ENCODE measurements around the gene KCNQ1. TPM values are rescaled to one million over a fixed set of nuclear protein-coding genes. Genes with fewer than 3 reads are reported as not detected.

Gene KCNQ1
- total RNA-seq, 1 experiment from 2014 or later, result not detected

- H3K9me2 ChIP-seq (ENCODE audit: insufficient read depth), result no peaks in the 10 kb centered on the region
- H3K9me3 ChIP-seq (ENCODE audit: insufficient read depth, low read depth), result no peaks in the 10 kb centered on the region
- H3K79me2 ChIP-seq (ENCODE audit: low read depth), result no peaks in the 10 kb centered on the region
- no peak for DNase-seq
- ChIA-PET POLR2A (ENCODE audit: unreplicated experiment) (no interaction called here), CTCF (no interaction called here)
- H3K4me2 ChIP-seq, result no peak overlapping the region
- no peak for TF ChIP-seq EZH2 (IDR thresholded peaks at IDR 0.05; ENCODE audit: low read depth)
- TF ChIP-seq, protein P1, sequence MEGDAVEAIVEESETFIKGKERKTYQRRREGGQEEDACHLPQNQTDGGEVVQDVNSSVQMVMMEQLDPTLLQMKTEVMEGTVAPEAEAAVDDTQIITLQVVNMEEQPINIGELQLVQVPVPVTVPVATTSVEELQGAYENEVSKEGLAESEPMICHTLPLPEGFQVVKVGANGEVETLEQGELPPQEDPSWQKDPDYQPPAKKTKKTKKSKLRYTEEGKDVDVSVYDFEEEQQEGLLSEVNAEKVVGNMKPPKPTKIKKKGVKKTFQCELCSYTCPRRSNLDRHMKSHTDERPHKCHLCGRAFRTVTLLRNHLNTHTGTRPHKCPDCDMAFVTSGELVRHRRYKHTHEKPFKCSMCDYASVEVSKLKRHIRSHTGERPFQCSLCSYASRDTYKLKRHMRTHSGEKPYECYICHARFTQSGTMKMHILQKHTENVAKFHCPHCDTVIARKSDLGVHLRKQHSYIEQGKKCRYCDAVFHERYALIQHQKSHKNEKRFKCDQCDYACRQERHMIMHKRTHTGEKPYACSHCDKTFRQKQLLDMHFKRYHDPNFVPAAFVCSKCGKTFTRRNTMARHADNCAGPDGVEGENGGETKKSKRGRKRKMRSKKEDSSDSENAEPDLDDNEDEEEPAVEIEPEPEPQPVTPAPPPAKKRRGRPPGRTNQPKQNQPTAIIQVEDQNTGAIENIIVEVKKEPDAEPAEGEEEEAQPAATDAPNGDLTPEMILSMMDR (conservative IDR thresholded peaks at IDR 0.05), result no peak
- intact Hi-C loops (cut with micrococcal nuclease; ENCODE audit: unreplicated experiment), result no loop called here
- no TSS peak for BruUV-seq (replicated peaks)
- no peaks in the 10 kb centered on the region for H4K20me1 ChIP-seq (ENCODE audit: insufficient read depth)
- no peak overlapping the region for H3K27ac ChIP-seq
- peaks cover 46% of the 10 kb centered on the region for H3K27me3 ChIP-seq (ENCODE audit: insufficient read depth, low read depth)
- no peak overlapping the region for H3K4me3 ChIP-seq
- H3K4me1 ChIP-seq (replicated peaks; ENCODE audit: insufficient read depth), result no peaks in the 10 kb centered on the region
- no peaks in the 10 kb centered on the region for H3F3A ChIP-seq (ENCODE audit: insufficient read depth, low read depth)
- no peaks in the 10 kb centered on the region for H3K36me3 ChIP-seq (ENCODE audit: low read depth)
- no peak overlapping the region for H2AFZ ChIP-seq
Measured at GRCh38 chr11:2482204-2482603, 37.4 kb downstream of the KCNQ1 start.

GRCh38 chr11:2482745-2483144 lies 37.9 kb downstream of the KCNQ1 start:
- H3K79me2 ChIP-seq (ENCODE audit: low read depth), result no peaks in the 10 kb centered on the region
- intact Hi-C loops (cut with micrococcal nuclease; ENCODE audit: unreplicated experiment), result no loop called here
- H3K27ac ChIP-seq, result no peak overlapping the region
- DNase-seq, result no peak
- peaks cover 46% of the 10 kb centered on the region for H3K27me3 ChIP-seq (ENCODE audit: insufficient read depth, low read depth)
- H3K9me2 ChIP-seq (ENCODE audit: insufficient read depth), result no peaks in the 10 kb centered on the region
- no peaks in the 10 kb centered on the region for H3K36me3 ChIP-seq (ENCODE audit: low read depth)
- TF ChIP-seq, protein P1 (conservative IDR thresholded peaks at IDR 0.05), result no peak
- no peak for TF ChIP-seq EZH2 (IDR thresholded peaks at IDR 0.05; ENCODE audit: low read depth)
- no TSS peak for BruUV-seq (replicated peaks)
- no peaks in the 10 kb centered on the region for H3K9me3 ChIP-seq (ENCODE audit: insufficient read depth, low read depth)
- H3F3A ChIP-seq (ENCODE audit: insufficient read depth, low read depth), result no peaks in the 10 kb centered on the region
- no peaks in the 10 kb centered on the region for H3K4me1 ChIP-seq (replicated peaks; ENCODE audit: insufficient read depth)
- ChIA-PET POLR2A (ENCODE audit: unreplicated experiment) (no interaction called here), CTCF (no interaction called here)
- H3K4me2 ChIP-seq, result no peak overlapping the region
- no peak overlapping the region for H2AFZ ChIP-seq
- no peak overlapping the region for H3K4me3 ChIP-seq
- H4K20me1 ChIP-seq (ENCODE audit: insufficient read depth), result no peaks in the 10 kb centered on the region

DNA sequence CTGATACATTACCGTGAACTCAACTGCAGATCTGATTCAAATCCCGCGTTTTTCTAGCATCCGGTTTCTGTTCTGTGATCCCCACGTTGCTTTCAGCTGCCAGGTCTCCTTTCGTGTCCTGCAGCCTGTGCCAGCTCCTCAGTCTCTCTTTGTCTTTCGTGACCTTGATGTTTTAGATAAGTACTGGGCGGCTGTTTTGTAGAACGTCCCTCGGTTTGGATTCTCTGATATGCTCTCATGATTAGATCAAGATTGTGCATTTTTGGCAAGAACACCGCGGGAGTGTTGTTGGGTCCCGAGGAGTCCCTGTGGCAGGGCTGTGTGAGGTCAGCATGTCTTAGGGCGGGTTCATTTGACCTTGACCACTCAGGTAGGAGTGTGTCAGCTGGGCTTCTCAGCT lies 38.6 kb downstream of the KCNQ1 start:
- intact Hi-C loops (cut with micrococcal nuclease; ENCODE audit: unreplicated experiment), result no loop called here
- TF ChIP-seq, protein P1 (conservative IDR thresholded peaks at IDR 0.05), result no peak
- TF ChIP-seq EZH2 (IDR thresholded peaks at IDR 0.05; ENCODE audit: low read depth), result no peak
- Histone ChIP-seq H3K27me3 (ENCODE audit: insufficient read depth, low read depth) (peaks cover 46% of the 10 kb centered on the region), H3K36me3 (ENCODE audit: low read depth) (no peaks in the 10 kb centered on the region), H4K20me1 (ENCODE audit: insufficient read depth) (no peaks in the 10 kb centered on the region), H3K79me2 (ENCODE audit: low read depth) (no peaks in the 10 kb centered on the region), H3F3A (ENCODE audit: insufficient read depth, low read depth) (no peaks in the 10 kb centered on the region), H3K9me2 (ENCODE audit: insufficient read depth) (no peaks in the 10 kb centered on the region), H3K4me3 (no peak overlapping the region), H3K4me1 (replicated peaks; ENCODE audit: insufficient read depth) (no peaks in the 10 kb centered on the region), H3K9me3 (ENCODE audit: insufficient read depth, low read depth) (peaks cover 5% of the 10 kb centered on the region; the same call in 1 of the 2 replicates), H2AFZ (no peak overlapping the region), H3K4me2 (no peak overlapping the region), H3K27ac (no peak overlapping the region)
- ChIA-PET CTCF (no interaction called here), POLR2A (ENCODE audit: unreplicated experiment) (no interaction called here)
- no TSS peak for BruUV-seq (replicated peaks)
- DNase-seq, result no peak
